SK-N-SH treated with all-trans-retinoic acid at 6 μM for 48 hours (cell line): Measurements from ENCODE around the gene CGB8.
"Not testable (repeated sequence)": the region's sequence is repeated elsewhere in the genome, so short reads cannot be mapped to it uniquely, and the experiment has no call there.

ENCODE experiments used
- ARNTL ChIP-seq: fragments of 450-650 bp; formaldehyde crosslinking; IDR thresholded peaks from 2 replicates; pipeline ENCODE4 v1.5.0; 2020; ENCODE audit warnings: low read depth, mild to moderate bottlenecking, moderate library complexity, borderline replicate concordance
- BACH2 ChIP-seq: fragments of 250-450 bp; sonication (Bioruptor Pico); IDR thresholded peaks from 2 replicates; pipeline ENCODE4 v1.9.0; 2021; ENCODE audit warnings: mild to moderate bottlenecking, borderline replicate concordance
- CSDC2 ChIP-seq: fragments of 250-450 bp; sonication (Bioruptor Pico); IDR thresholded peaks from 2 replicates; pipeline ENCODE4 v1.5.0; 2020; ENCODE audit warnings: mild to moderate bottlenecking, moderate library complexity
- CSRNP3 ChIP-seq: fragments of 250-450 bp; sonication (Bioruptor Pico); IDR thresholded peaks from 2 replicates; pipeline ENCODE4 v1.5.1; 2021; ENCODE audit warnings: mild to moderate bottlenecking, moderate library complexity
- ESRRG ChIP-seq: fragments of 250-450 bp; sonication (Bioruptor Pico); IDR thresholded peaks from 2 replicates; pipeline ENCODE4 v1.6.1; 2021; ENCODE audit warnings: mild to moderate bottlenecking
- OSR1 ChIP-seq: fragments of 250-450 bp; sonication (Bioruptor Pico); IDR thresholded peaks from 2 replicates; pipeline ENCODE4 v1.8.0; 2022; ENCODE audit warnings: moderate library complexity, mild to moderate bottlenecking, inconsistent platforms
- RARB ChIP-seq: fragments of 250-450 bp; sonication (Bioruptor Pico); IDR thresholded peaks from 2 replicates; pipeline ENCODE4 v1.8.0; 2021; ENCODE audit warnings: mild to moderate bottlenecking, moderate library complexity
- ZC3H10 ChIP-seq: fragments of 250-450 bp; sonication (Bioruptor Pico); IDR thresholded peaks from 2 replicates; pipeline ENCODE4 v1.5.1; 2021; ENCODE audit warnings: mild to moderate bottlenecking, moderate library complexity
- ZFP3 ChIP-seq: fragments of 250-450 bp; sonication (Bioruptor Pico); IDR thresholded peaks from 2 replicates; pipeline ENCODE4 v1.5.0; 2020; ENCODE audit warnings: mild to moderate bottlenecking, moderate library complexity
- ZFP30 ChIP-seq: fragments of 450-650 bp; formaldehyde crosslinking; IDR thresholded peaks from 2 replicates; pipeline ENCODE4 v1.5.0; 2022; ENCODE audit warnings: mild to moderate bottlenecking, moderate library complexity
- TF ChIP-seq, protein P1 (sequence below): fragments of 250-450 bp; sonication (Bioruptor Pico); IDR thresholded peaks from 2 replicates; pipeline ENCODE4 v1.8.0; 2020; ENCODE audit warnings: mild to moderate bottlenecking, moderate library complexity, borderline replicate concordance
- TF ChIP-seq, protein P2 (sequence below): fragments of 250-450 bp; sonication (Bioruptor Pico); IDR thresholded peaks from 2 replicates; pipeline ENCODE4 v1.5.1; 2020; ENCODE audit warnings: low read depth, mild to moderate bottlenecking, moderate library complexity
- TF ChIP-seq, protein P3 (sequence below): fragments of 250-450 bp; sonication (Bioruptor Pico); IDR thresholded peaks from 2 replicates; pipeline ENCODE4 v1.5.0; 2020; ENCODE audit warnings: mild to moderate bottlenecking, moderate library complexity
- TF ChIP-seq, protein P4 (sequence below): fragments of 250-450 bp; sonication (Bioruptor Pico); IDR thresholded peaks from 2 replicates; pipeline ENCODE4 v1.8.0; 2021; ENCODE audit warnings: low read depth, mild to moderate bottlenecking, moderate library complexity, borderline replicate concordance

GRCh38 chr19:49029749-49030148 lies 19.2 kb downstream of the CGB8 start:
- not testable (repeated sequence) for TF ChIP-seq RARB (CRISPR knock-in tag); CSRNP3; OSR1 (CRISPR knock-in tag); ARNTL (CRISPR knock-in tag); ZFP3 (CRISPR knock-in tag); CSDC2 (CRISPR knock-in tag); ESRRG (CRISPR knock-in tag); ZC3H10 (CRISPR knock-in tag); ZFP30 (CRISPR knock-in tag); BACH2
- TF ChIP-seq, protein P1, sequence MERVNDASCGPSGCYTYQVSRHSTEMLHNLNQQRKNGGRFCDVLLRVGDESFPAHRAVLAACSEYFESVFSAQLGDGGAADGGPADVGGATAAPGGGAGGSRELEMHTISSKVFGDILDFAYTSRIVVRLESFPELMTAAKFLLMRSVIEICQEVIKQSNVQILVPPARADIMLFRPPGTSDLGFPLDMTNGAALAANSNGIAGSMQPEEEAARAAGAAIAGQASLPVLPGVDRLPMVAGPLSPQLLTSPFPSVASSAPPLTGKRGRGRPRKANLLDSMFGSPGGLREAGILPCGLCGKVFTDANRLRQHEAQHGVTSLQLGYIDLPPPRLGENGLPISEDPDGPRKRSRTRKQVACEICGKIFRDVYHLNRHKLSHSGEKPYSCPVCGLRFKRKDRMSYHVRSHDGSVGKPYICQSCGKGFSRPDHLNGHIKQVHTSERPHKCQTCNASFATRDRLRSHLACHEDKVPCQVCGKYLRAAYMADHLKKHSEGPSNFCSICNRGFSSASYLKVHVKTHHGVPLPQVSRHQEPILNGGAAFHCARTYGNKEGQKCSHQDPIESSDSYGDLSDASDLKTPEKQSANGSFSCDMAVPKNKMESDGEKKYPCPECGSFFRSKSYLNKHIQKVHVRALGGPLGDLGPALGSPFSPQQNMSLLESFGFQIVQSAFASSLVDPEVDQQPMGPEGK (CRISPR knock-in tag), result not testable (repeated sequence)
- TF ChIP-seq, protein P2, sequence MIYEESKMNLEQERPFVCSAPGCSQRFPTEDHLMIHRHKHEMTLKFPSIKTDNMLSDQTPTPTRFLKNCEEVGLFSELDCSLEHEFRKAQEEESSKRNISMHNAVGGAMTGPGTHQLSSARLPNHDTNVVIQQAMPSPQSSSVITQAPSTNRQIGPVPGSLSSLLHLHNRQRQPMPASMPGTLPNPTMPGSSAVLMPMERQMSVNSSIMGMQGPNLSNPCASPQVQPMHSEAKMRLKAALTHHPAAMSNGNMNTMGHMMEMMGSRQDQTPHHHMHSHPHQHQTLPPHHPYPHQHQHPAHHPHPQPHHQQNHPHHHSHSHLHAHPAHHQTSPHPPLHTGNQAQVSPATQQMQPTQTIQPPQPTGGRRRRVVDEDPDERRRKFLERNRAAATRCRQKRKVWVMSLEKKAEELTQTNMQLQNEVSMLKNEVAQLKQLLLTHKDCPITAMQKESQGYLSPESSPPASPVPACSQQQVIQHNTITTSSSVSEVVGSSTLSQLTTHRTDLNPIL (CRISPR knock-in tag), result not testable (repeated sequence)
- TF ChIP-seq, protein P3, sequence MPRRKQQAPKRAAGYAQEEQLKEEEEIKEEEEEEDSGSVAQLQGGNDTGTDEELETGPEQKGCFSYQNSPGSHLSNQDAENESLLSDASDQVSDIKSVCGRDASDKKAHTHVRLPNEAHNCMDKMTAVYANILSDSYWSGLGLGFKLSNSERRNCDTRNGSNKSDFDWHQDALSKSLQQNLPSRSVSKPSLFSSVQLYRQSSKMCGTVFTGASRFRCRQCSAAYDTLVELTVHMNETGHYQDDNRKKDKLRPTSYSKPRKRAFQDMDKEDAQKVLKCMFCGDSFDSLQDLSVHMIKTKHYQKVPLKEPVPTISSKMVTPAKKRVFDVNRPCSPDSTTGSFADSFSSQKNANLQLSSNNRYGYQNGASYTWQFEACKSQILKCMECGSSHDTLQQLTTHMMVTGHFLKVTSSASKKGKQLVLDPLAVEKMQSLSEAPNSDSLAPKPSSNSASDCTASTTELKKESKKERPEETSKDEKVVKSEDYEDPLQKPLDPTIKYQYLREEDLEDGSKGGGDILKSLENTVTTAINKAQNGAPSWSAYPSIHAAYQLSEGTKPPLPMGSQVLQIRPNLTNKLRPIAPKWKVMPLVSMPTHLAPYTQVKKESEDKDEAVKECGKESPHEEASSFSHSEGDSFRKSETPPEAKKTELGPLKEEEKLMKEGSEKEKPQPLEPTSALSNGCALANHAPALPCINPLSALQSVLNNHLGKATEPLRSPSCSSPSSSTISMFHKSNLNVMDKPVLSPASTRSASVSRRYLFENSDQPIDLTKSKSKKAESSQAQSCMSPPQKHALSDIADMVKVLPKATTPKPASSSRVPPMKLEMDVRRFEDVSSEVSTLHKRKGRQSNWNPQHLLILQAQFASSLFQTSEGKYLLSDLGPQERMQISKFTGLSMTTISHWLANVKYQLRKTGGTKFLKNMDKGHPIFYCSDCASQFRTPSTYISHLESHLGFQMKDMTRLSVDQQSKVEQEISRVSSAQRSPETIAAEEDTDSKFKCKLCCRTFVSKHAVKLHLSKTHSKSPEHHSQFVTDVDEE (CRISPR knock-in tag), result not testable (repeated sequence)
- TF ChIP-seq, protein P4, sequence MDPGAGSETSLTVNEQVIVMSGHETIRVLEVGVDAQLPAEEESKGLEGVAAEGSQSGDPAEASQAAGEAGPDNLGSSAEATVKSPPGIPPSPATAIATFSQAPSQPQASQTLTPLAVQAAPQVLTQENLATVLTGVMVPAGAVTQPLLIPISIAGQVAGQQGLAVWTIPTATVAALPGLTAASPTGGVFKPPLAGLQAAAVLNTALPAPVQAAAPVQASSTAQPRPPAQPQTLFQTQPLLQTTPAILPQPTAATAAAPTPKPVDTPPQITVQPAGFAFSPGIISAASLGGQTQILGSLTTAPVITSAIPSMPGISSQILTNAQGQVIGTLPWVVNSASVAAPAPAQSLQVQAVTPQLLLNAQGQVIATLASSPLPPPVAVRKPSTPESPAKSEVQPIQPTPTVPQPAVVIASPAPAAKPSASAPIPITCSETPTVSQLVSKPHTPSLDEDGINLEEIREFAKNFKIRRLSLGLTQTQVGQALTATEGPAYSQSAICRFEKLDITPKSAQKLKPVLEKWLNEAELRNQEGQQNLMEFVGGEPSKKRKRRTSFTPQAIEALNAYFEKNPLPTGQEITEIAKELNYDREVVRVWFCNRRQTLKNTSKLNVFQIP (CRISPR knock-in tag), result not testable (repeated sequence)
